DMS79 treated with DMSO at 0.1 percent for 48 hours (cell line): Measurements from ENCODE around the gene THAP5.

ENCODE experiments used
- DNase-seq: peaks from one replicate; lab custom pipeline; 2025; lab: John Stamatoyannopoulos, UW

The THAP5 gene

DNA sequence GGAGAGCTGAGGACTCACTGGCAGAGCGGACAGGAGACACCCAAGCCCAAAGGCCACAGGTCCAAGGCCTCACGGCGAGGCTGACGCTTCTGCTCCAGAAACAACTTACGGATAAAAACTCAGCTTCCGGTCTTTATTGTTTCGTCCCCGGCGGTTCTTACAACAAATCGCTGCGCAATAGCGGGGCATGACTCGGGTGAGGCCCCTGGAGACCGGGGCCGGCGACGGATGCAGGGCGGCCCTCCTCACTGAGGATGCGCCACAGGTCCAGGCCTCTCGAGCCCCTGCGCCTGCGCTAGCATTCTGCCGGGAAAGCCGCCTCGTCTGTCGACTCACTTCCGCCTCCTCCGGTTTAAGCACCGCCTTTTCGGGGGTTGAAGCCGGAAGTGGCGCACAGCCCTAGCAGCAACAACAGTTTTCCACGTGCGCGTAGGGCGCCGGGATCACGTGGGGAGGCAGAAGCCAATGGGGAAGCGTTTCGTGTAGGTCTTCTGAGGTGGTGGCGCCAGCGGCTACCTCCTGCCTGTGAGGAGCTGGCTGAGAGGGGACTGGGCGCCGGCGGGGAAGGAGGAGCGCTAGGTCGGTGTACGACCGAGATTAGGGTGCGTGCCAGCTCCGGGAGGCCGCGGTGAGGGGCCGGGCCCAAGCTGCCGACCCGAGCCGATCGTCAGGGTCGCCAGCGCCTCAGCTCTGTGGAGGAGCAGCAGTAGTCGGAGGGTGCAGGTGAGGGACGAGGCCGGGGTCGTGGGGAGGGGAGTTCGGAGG, at the start of gene THAP5, which contains the start of gene DNAJB9:
Gene THAP5 (minus strand): TSS at position 326 of the 765 bp plus-strand sequence. CDS start 137 bp downstream, at position 189.
Gene DNAJB9 (plus strand): TSS at position 494 of the 765 bp plus-strand sequence. CDS start 1,853 bp downstream, outside the sequence.
- DNase-seq: peak; percentile 98

GRCh38 chr7:108618056-108618455, 48.5 kb upstream of the THAP5 start:
- DNase-seq: no peak

DNA sequence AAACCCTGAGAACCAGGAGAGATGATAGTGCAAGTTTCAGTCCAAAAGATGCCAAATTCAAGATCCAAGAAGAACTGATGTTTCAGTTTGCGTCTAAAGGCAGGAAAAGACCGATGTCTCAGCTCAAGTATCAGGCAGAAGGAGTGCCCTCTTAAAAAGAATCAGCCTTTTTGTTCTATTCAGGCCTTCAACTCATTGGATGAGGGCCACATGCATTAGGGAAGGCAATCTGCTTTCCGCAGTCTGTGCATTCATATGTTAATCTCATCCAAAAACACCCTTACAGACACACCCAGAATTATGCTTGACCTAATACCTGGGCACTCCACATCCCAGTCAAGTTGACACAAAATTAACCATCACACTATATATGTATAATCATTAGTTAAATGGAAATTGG, 45.4 kb upstream of the THAP5 start:
- no peak for DNase-seq

GRCh38 chr7:108613949-108614381, 44.5 kb upstream of the THAP5 start:
- no peak for DNase-seq

GRCh38 chr7:108613147-108613948, 43.8 kb upstream of the THAP5 start:
- peak; percentile 51 for DNase-seq

DNA sequence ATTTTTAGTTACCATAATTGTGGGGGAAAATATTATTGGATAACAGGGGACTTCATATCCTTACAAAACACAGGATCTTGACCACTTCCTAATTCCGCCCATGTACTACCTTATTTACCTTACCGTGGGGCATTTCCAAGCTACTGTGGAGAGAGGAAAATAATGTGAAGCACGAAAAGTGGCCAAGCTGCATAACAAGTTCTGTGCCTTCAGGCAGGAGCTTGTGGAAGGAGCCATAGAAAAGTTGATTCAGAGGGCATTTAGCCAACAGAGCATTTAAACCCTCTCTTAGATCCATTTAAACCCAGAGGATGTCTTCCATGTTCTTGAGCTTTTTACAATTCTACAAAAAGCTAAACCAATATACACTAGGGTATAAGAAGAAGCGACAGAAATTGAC, 41.8 kb upstream of the THAP5 start:
- no peak for DNase-seq

DNA sequence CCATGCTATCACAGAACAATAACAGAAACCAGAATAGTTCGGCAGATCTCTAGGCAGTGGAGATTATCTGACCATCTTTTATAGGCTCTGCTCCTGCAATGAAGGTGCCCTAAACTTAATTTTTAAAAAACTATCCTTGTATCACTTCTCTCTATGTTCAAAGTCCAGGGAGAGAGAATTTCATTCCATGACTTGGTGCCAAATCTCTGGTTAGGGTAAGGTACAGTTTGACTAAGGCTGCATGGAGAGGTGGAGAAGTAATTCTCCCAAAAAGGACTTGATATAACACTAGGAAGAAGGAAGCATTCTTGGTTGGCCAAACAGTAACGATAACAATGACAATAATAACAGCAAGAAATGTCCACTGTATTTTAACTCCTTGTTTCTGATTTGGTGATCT, 40.1 kb upstream of the THAP5 start:
- no peak for DNase-seq

GRCh38 chr7:108605559-108606201, 36.2 kb upstream of the THAP5 start:
- no peak for DNase-seq

GRCh38 chr7:108604307-108605077, 35.0 kb upstream of the THAP5 start:
- DNase-seq: no peak

- DNase-seq: no peak
These were observed 34.3 kb upstream of the THAP5 start for GRCh38 chr7:108603656-108604306.

- no peak for DNase-seq
These were observed 30.9 kb upstream of the THAP5 start for GRCh38 chr7:108600399-108600798.

DNA sequence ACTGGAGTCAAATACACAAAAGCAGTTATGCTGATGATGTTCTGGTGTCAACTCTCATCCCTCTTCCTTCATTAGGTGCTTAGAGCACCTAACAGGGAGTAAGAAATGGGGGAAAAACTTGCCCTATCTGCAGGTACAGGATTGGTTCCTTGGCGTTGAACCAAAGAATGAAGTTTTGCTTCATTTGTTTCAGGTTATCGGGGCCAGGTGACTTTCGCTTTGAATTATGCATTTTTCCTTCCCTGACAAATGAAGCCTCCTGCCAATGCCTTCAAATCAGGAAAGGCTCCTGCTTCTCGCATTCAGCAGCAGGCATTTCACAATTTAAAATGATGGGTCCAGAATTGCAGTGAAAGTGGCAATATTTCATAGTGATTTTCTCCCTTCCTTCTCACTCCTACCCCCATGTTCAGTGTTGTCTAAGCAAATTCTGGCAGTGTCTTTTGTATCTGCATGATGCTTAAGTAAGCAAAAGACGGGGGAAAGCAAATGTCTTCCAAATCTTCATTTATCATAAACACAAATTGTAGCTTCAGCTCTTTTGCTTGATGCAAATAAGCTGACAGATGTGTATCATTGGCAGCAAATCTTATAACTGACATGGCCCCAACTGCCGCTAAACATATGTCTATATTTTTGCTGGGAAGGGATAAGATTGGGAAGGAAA, 29.5 kb upstream of the THAP5 start:
- no peak for DNase-seq

- peak; percentile 23 for DNase-seq
These were observed 28.6 kb upstream of the THAP5 start for GRCh38 chr7:108598153-108598552.

DNA sequence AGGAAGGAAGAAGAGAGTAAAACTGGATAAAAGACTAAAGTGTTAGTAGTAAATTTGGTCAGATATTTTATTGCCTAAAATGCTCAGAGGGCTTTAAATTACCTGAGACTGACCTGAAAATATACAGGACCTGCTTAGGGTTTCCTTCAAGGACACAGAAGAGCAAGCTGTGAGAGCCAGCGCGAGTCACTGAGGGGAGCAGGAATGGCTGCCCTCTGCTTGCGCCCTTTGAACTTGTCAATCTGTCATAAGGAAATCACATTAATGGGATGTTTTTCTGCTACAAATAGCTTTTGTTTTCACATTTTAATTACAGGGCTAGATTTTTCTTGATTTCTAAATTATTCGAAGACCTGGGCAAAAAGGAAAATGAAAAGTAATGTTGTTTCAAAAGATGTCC, 27.1 kb upstream of the THAP5 start:
- DNase-seq: no peak

DNA sequence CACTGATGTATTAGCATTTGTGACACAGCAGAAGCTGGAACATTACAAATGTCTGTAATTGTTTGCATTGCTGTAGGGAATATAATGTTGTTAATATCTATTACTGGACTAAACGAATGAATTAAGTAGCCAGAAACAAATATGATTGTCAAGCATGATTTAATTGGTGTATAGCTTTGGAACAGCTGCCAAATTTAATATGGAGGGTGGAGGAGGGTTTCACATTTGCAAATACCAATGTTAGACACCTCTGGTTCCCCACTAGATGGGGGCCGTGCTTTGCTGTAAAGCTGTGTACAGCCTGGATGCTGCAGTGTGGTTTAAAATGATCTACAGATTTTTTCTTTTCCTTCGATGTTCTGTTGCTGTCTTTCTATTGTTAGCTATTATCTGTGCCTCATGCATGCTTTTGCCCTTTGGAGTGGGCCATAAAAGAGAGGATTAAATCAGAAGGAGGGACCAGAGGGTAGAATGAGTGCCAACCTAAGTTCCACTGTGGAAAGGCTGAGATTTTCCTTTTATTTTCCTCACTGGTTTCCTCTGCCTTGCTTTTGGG, 23.2 kb upstream of the THAP5 start:
- DNase-seq: peak; percentile 81

DNA sequence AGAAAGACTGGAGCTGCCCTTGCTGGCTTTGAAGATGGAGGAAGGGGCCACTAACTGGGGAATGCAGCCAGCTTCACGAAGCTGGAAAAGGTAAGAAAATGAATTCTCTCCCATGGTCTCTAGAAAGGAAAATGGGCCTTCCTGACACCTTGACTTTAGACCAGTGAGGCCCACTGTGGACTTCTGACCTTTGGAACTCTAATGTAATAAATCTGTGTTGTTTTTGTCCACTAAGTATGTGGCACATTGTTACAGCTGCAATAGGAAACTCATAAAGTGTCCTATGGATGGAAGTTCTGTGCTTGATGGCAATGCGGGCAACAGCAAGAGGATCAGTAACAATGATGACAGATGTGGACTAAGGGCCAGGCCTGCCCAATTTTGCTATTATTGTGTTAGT, 21.1 kb upstream of the THAP5 start:
- no peak for DNase-seq

DNA sequence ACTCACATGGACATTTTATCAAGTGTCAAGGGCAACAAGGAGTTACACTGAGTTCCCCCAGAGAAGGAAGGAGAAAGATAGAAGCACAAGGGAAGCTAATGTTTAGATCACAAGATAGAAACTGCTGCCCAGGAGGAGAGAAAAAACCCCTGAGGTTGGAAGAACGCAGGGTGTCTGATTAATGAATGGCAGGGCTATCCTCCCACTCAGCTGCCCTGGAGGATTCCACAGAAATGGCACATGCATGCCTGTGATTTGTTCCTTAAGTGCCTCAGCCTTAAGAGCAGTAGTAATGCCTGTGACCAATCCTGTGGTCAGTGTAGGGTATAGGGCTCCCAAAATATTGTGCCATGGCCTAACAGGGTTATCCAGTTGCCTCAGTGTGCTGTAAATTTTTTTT, 20.4 kb upstream of the THAP5 start:
- no peak for DNase-seq

DNA sequence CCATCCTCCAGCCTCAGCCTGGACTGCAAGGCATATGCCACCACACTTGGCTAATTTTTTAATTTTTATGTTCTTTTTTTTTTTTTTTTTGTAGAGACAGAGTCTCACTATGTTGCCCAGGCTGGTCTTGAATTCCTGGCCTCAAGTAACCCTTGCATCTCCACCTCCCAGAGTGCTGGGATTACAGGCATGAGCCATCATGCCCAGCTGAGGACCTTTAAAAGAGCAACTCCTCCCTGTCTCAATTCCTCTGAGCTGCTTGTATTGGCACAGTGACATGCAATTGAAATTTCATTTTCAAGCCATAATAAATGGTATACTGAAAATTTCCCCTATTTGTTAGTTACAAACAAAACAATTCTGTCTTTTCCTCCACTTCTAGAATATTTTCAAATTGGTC, 19.7 kb upstream of the THAP5 start:
- DNase-seq: no peak

GRCh38 chr7:108586274-108586710, 16.8 kb upstream of the THAP5 start:
- DNase-seq: no peak

DNA sequence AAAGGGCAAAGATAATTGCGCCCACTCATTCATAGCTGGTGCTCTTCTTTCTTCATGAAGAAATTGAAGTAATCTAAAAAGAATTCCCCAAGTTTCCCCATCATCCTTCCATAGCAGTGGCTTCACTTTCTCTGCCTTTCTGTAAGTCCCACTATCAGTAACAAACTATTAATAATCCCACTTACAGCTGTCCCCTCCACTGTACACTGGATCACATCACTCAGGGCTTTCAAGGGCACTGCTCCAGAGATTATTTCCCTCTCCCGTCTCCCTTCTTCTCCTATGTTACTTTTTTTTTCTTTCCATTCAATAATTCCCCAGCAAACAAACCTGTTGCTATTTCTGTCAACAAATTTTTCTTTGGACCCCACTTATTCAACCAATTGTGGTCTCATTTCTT, 16.3 kb upstream of the THAP5 start:
- DNase-seq: no peak
